ENCODE results near the gene XAB2.

Gene XAB2

GRCh38 chr19:7610491-7611240 is 18.7 kb downstream of the XAB2 start:
- no peak overlapping the region for H3K4me2 ChIP-seq (ENCODE audit: low read length)
- H3K4me3 ChIP-seq (ENCODE audit: low read length), result no peak overlapping the region
- no peaks in the 10 kb centered on the region for H3K4me1 ChIP-seq (ENCODE audit: control insufficient read depth, low read length)
- no peaks in the 10 kb centered on the region for H3K9me3 ChIP-seq (ENCODE audit: control insufficient read depth, insufficient read depth, low read length)
- H3K36me3 ChIP-seq (ENCODE audit: control insufficient read depth, low read length), result no peaks in the 10 kb centered on the region
- TF ChIP-seq EZH2phosphoT487 (IDR thresholded peaks at IDR 0.05; ENCODE audit: borderline replicate concordance, low read length) (no peak), CTCF (IDR thresholded peaks at IDR 0.05; ENCODE audit: low read depth, low read length, poor library complexity, severe bottlenecking) (no peak)
- no peak overlapping the region for H3K27ac ChIP-seq (ENCODE audit: low read depth, low read length)
- H3K9me2 ChIP-seq (replicated peaks; ENCODE audit: control insufficient read depth, low read length), result no peaks in the 10 kb centered on the region
- H3K79me2 ChIP-seq (ENCODE audit: control insufficient read depth, low read length), result no peaks in the 10 kb centered on the region
- no peaks in the 10 kb centered on the region for H3F3A ChIP-seq (ENCODE audit: control insufficient read depth, insufficient read depth)
- H3K27me3 ChIP-seq (ENCODE audit: control insufficient read depth, low read length), result no peaks in the 10 kb centered on the region
- no peaks in the 10 kb centered on the region for H4K20me1 ChIP-seq (ENCODE audit: control insufficient read depth, insufficient read depth, low read depth, low read length)

GRCh38 chr19:7607874-7608560 is 21.3 kb downstream of the XAB2 start:
- no peaks in the 10 kb centered on the region for H3K9me2 ChIP-seq (replicated peaks; ENCODE audit: control insufficient read depth, low read length)
- no peaks in the 10 kb centered on the region for H3K4me1 ChIP-seq (ENCODE audit: control insufficient read depth, low read length)
- no peaks in the 10 kb centered on the region for H3K36me3 ChIP-seq (ENCODE audit: control insufficient read depth, low read length)
- H3K27me3 ChIP-seq (ENCODE audit: control insufficient read depth, low read length), result no peaks in the 10 kb centered on the region
- no peak overlapping the region for H3K4me2 ChIP-seq (ENCODE audit: low read length)
- H3F3A ChIP-seq (ENCODE audit: control insufficient read depth, insufficient read depth), result no peaks in the 10 kb centered on the region
- no peak overlapping the region for H3K27ac ChIP-seq (ENCODE audit: low read depth, low read length)
- no peaks in the 10 kb centered on the region for H3K9me3 ChIP-seq (ENCODE audit: control insufficient read depth, insufficient read depth, low read length)
- H3K4me3 ChIP-seq (ENCODE audit: low read length), result no peak overlapping the region
- no peaks in the 10 kb centered on the region for H4K20me1 ChIP-seq (ENCODE audit: control insufficient read depth, insufficient read depth, low read depth, low read length)
- H3K79me2 ChIP-seq (ENCODE audit: control insufficient read depth, low read length), result no peaks in the 10 kb centered on the region
- no peak for TF ChIP-seq CTCF (IDR thresholded peaks at IDR 0.05; ENCODE audit: low read depth, low read length, poor library complexity, severe bottlenecking)

GRCh38 chr19:7607212-7607873 is 22.0 kb downstream of the XAB2 start:
- Histone ChIP-seq H3K4me1 (ENCODE audit: control insufficient read depth, low read length) (no peaks in the 10 kb centered on the region), H3K9me2 (replicated peaks; ENCODE audit: control insufficient read depth, low read length) (no peaks in the 10 kb centered on the region), H3K4me3 (ENCODE audit: low read length) (no peak overlapping the region), H3K79me2 (ENCODE audit: control insufficient read depth, low read length) (no peaks in the 10 kb centered on the region), H3K27me3 (ENCODE audit: control insufficient read depth, low read length) (no peaks in the 10 kb centered on the region), H3K36me3 (ENCODE audit: control insufficient read depth, low read length) (no peaks in the 10 kb centered on the region), H3K4me2 (ENCODE audit: low read length) (no peak overlapping the region), H4K20me1 (ENCODE audit: control insufficient read depth, insufficient read depth, low read depth, low read length) (no peaks in the 10 kb centered on the region), H3K9me3 (ENCODE audit: control insufficient read depth, insufficient read depth, low read length) (no peaks in the 10 kb centered on the region), H3K27ac (ENCODE audit: low read depth, low read length) (no peak overlapping the region), H3F3A (ENCODE audit: control insufficient read depth, insufficient read depth) (no peaks in the 10 kb centered on the region)
- TF ChIP-seq CTCF (IDR thresholded peaks at IDR 0.05; ENCODE audit: low read depth, low read length, poor library complexity, severe bottlenecking), result no peak
- no peak for TF ChIP-seq EZH2phosphoT487 (IDR thresholded peaks at IDR 0.05; ENCODE audit: borderline replicate concordance, low read length)

Data from DOHH2 (cell line).